CD4-positive, alpha-beta T cell treated with Interleukin-21 for 1 hour (primary cell): ENCODE measurements around the gene SVOP.
A peak's percentile ranks its signal among the peaks of the same experiment; 100 is the strongest.

ENCODE experiments used
- DNase-seq: peaks from one replicate; pipeline ENCODE4 v3.0.0-alpha.2; 2020

The SVOP gene

GRCh38 chr12:108972358-108972757 is 48.5 kb downstream of the SVOP start:
- DNase-seq, result no peak

GRCh38 chr12:108969622-108970021 is 51.2 kb downstream of the SVOP start:
- DNase-seq, result no peak

DNA sequence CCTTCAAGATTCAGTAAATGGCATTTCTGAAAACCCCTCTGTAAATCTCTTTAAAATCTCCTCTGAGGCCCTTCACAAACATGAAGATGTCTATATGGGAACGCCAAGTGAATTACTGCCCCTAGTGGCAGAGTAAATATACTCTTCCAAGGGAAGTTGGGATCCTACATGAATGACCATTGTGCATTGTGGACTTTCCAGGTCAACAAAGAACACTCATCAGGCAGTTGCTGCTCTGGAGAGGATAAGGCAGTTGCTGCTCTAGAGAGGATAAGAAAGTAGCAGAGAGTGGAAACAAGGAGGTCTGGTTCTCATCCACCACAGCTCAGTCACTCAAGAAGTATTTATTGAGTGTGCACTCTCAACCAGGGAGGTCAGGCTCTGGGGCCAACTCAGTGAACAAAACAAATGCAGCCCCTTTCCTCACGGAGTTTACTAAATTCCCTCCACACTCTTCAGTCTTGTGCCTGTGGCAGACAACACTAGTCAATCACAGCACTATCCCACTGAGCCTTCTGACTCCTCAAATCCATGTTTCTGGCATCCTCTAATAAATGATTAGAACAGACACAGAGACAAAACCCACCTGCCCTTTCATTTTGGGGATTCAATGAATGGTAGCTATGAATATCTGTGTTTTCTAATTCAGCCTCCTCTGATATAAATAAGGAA is 52.9 kb downstream of the SVOP start:
- no peak for DNase-seq

GRCh38 chr12:108966378-108967151 is 54.3 kb downstream of the SVOP start:
- DNase-seq, result no peak

GRCh38 chr12:108965886-108966285 is 55.0 kb downstream of the SVOP start:
- no peak for DNase-seq

GRCh38 chr12:108964371-108965352 is 56.2 kb downstream of the SVOP start:
- no peak for DNase-seq

DNA sequence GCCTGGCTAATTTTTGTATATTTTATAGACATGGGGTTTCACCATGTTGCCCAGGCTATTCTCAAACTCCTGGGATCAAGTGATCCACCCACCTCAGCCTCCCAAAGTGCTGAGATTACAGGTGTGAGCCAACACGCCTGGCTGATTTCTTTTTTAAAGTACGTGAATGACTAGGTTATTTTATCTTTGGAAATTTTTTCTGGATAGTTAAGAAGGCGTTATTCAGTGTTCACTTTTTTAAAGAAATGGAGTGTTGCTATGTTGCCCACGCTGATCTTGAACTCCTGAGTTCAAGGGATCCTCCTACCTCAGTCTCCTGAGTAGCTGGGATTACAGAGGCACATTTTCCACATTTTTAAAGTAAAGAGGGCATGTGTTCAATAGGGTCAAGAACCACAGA is 58.6 kb downstream of the SVOP start:
- no peak for DNase-seq

DNA sequence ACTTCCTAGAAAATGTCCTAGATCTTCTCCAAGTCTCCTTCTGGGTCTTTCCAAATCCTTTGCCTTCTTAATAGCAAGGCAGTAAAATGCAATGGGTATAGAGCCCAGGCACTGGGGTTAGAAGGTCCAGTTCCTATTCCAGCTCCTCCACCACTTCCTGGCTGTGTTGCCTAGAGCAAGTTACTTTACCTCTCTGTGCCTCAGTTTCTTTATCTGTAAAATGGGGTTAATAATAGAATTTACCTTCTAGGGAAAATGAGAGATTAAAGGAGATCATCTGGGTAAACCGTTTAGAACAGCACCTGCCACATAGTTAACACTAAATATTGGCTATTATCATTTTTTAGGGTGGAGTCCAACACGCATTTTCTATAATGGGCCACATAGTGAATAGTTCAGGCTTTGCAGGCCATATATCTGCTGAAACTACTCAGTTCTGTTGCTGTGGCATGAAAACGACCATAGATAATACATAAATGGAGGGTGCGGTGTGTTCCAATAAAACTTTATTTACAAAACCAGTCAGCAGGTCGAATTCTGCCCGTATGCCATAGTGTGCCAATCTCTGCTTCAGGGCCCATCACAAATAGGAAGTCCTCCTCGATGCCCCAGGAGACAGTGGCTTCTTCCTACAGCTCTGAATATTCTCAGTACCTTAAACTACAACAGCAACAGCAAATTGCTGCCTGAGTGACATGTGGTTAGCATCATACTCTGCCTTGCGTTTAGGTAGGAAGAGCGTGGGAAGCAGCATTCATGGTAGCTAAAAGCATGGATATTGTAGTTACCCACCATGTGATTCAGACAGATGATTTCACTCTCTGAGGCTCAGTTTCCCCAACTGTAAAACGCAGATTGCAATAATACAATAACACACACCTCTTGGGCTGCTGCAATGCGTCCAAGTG is 60.9 kb downstream of the SVOP start:
- DNase-seq, result no peak

DNA sequence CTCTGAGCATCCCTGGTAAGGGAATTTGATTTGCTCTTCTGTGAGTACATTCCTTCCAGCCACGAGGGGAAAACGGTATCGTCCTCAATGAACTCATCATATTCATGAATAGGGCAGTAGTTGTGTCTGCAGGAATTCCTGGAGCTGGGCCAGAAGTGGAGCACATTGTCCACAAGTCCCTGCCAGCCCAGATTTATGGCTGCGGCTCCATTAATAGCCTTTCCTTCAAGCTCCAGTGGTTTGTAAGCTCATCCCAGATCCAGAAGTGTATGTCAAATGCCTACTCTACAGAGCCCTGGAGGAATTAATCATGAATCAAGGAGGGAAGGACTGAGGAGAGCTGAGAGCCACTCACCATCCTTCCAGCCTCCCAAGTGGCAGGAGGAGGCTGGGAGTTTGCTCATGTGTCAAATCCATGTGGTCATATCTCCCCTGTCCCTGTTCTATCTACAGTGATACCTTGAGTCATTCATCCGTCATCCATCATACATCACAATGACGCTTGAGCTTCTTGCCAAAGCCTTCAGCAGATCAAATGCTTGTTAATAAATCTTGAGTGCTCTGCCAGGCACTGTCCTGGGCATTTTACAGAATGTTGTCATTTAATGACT is 65.5 kb downstream of the SVOP start:
- no peak for DNase-seq

DNA sequence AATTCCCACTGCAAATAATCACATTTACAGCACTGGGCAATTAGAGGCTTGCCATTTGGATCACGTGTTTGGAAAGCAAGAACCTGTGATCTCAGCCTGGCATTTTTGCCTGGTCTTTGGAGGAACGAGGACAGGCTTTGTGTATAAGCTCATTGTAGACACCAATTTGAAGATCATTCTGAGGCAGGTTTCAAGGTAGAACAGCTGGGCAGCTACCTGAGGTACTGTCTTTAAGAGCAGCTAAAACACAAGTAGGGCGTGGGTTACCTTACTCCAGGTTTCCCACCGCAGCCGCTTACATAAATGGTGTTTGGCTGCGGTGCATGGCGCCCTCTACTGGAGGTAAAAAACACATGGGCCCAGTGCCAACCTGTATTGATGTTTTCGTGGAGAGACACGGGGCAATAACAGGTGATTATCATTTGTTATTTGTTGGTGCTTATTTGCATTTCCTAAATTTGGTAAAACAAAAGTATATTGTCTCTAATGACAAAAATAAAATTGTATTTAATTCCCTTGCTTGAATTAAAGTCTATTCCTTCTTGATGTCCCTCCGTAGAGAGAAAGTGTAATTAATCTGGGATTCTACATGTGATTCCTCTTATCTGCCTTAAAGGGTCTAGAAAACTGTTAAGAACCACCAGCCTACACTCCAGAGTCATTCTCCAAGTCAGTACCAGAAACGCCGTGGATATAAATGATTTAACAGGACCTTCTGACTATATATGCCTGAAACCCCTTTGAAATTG is 69.7 kb downstream of the SVOP start:
- DNase-seq, result peak; percentile 78

GRCh38 chr12:108949976-108950375 is 70.9 kb downstream of the SVOP start:
- no peak for DNase-seq

DNA sequence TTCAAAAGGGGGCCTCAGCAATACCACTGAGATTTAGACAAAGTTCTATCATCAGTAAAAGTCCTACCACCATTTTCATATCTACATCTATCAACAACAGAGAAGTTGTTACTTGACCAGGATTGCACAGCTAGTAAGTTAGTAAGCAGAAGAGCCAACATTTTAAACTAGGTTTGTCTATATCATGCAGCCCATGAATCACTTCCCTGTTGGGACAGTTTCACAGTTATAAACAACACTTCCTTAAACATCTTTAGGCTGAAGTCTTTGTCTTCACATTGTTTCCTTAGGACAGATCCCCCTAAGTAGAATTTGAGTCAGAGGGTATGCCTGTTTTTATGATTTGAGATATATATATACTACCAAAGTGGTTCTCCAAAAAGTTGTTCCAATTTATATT is 72.5 kb downstream of the SVOP start:
- no peak for DNase-seq

GRCh38 chr12:108947097-108947496 is 73.8 kb downstream of the SVOP start:
- no peak for DNase-seq

GRCh38 chr12:108940138-108940537 is 80.7 kb downstream of the SVOP start:
- DNase-seq, result no peak

GRCh38 chr12:108939594-108939993 is 81.3 kb downstream of the SVOP start:
- DNase-seq, result peak; percentile 35

GRCh38 chr12:108938247-108938924 is 82.5 kb downstream of the SVOP start:
- DNase-seq, result no peak

DNA sequence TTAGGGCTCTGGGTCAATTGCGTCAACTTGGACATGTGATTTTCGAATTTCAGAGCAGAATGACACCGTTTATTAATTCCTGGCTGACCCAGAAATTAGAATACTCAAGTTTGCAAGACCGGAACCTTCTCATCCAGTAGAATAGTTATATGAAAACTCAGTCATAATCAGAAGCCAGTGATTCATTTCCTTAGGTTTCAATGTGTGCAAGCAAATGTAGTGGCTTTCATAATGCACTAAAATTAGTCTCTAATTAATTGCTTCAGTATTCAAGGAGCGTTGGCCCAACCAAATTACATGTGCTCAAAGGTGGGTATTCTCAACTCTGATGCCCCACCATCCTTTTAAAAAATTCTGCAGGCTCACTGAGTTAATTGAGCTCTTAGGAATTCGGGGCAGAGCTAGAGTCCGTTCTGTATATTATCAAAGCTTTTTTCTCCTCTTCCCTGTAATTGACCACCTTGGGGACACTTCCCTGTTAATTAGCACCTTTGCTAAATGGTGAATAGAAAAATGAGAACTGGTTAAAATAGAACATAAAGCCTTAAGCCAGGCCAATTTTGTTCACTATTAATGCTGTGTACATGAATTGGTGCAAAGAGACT is 85.6 kb downstream of the SVOP start:
- no peak for DNase-seq

- no peak for DNase-seq
These were observed 86.9 kb downstream of the SVOP start for GRCh38 chr12:108933949-108934348.

DNA sequence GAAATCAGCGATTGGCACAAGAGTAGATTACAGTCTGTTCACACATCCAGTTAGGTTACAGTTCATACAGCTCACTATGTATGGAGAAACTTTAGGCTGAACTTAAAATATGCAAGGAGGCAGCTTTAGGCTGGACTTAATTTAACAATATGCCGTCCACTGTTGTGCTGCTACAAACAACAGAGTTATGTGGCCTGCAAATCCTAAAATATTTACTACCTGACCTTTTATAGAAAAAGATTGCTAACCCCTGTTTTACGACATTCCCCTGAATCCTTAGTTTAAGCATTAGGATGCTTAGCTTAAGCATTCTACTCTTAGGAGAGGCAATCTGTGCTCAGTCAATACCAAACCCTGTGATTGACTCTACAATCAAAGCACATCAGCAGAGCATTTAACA is 90.1 kb downstream of the SVOP start:
- no peak for DNase-seq

GRCh38 chr12:108930155-108930554 is 90.7 kb downstream of the SVOP start:
- no peak for DNase-seq
